Parathyroid adenoma (tissue), 2 donors: ENCODE results near the gene GYG1.

Source experiments
- H2AFZ ChIP-seq: fragments of 300-600 bp; sonication (generic); one replicate; pipeline ENCODE4 v1.7.0; 2017; ENCODE audit warnings: antibody characterized with exemption, mild to moderate bottlenecking
- H3K27ac ChIP-seq: fragments of 300-600 bp; sonication (generic); one replicate; pipeline ENCODE4 v1.7.0; 2017
- H3K27me3 ChIP-seq: fragments of 300-600 bp; sonication (generic); one replicate; pipeline ENCODE4 v1.7.0; 2017; ENCODE audit warnings: low read length; ENCODE audit not compliant: control insufficient read depth, insufficient read depth
- H3K36me3 ChIP-seq: fragments of 300-600 bp; sonication (generic); one replicate; pipeline ENCODE4 v1.7.0; 2017; ENCODE audit warnings: low read length; ENCODE audit not compliant: control insufficient read depth, insufficient read depth
- H3K4me1 ChIP-seq: fragments of 300-600 bp; sonication (generic); one replicate; pipeline ENCODE4 v1.7.0; 2017; ENCODE audit warnings: control low read depth
- H3K4me2 ChIP-seq: fragments of 300-600 bp; sonication (generic); one replicate; pipeline ENCODE4 v1.7.0; 2017; ENCODE audit warnings: low read length
- H3K4me3 ChIP-seq: fragments of 300-600 bp; sonication (generic); one replicate; pipeline ENCODE4 v1.7.0; 2017; ENCODE audit warnings: low read depth, low read length
- H3K79me2 ChIP-seq: fragments of 300-600 bp; sonication (generic); one replicate; pipeline ENCODE4 v1.7.0; 2017; ENCODE audit warnings: control low read depth
- H3K9ac ChIP-seq: fragments of 300-600 bp; sonication (generic); one replicate; pipeline ENCODE4 v1.7.0; 2017; ENCODE audit warnings: mild to moderate bottlenecking
- H3K9me3 ChIP-seq: fragments of 300-600 bp; sonication (generic); one replicate; pipeline ENCODE4 v1.7.0; 2017; ENCODE audit warnings: low read length; ENCODE audit not compliant: control insufficient read depth
- CTCF ChIP-seq: fragments of 300-600 bp; sonication (generic); IDR thresholded peaks from one replicate; pipeline ENCODE4 v1.7.0; 2017; ENCODE audit warnings: antibody characterized with exemption, mild to moderate bottlenecking
- donor health status: primary hyperparathyroidism.

The GYG1 gene

GRCh38 chr3:148950806-148951205 is 40.5 kb upstream of the GYG1 start:
- no peak for TF ChIP-seq CTCF
- Histone ChIP-seq H3K4me2 (no peak overlapping the region), H3K9ac (no peak overlapping the region), H3K4me3 (no peak overlapping the region), H3K27ac (no peak overlapping the region), H3K27me3 (no peaks in the 10 kb centered on the region), H3K9me3 (no peaks in the 10 kb centered on the region), H3K79me2 (no peaks in the 10 kb centered on the region), H2AFZ (no peak overlapping the region), H3K4me1 (no peaks in the 10 kb centered on the region), H3K36me3 (no peaks in the 10 kb centered on the region)

GRCh38 chr3:148951599-148952361 is 39.6 kb upstream of the GYG1 start:
- no peak for TF ChIP-seq CTCF
- H3K79me2 ChIP-seq, result no peaks in the 10 kb centered on the region
- H3K4me3 ChIP-seq, result no peak overlapping the region
- no peaks in the 10 kb centered on the region for H3K9me3 ChIP-seq
- no peak overlapping the region for H3K9ac ChIP-seq
- no peak overlapping the region for H3K4me2 ChIP-seq
- H3K27ac ChIP-seq, result no peak overlapping the region
- no peak overlapping the region for H2AFZ ChIP-seq
- H3K27me3 ChIP-seq, result no peaks in the 10 kb centered on the region
- H3K36me3 ChIP-seq, result no peaks in the 10 kb centered on the region
- H3K4me1 ChIP-seq, result no peaks in the 10 kb centered on the region

GRCh38 chr3:148953094-148953493 is 38.2 kb upstream of the GYG1 start:
- H3K9ac ChIP-seq, result no peak overlapping the region
- no peak for TF ChIP-seq CTCF
- H3K27ac ChIP-seq, result no peak overlapping the region
- no peak overlapping the region for H3K4me2 ChIP-seq
- no peak overlapping the region for H3K4me3 ChIP-seq
- H2AFZ ChIP-seq, result no peak overlapping the region
- H3K9me3 ChIP-seq, result no peaks in the 10 kb centered on the region
- no peaks in the 10 kb centered on the region for H3K36me3 ChIP-seq
- no peaks in the 10 kb centered on the region for H3K4me1 ChIP-seq
- no peaks in the 10 kb centered on the region for H3K79me2 ChIP-seq
- H3K27me3 ChIP-seq, result no peaks in the 10 kb centered on the region

GRCh38 chr3:148954981-148955380 is 36.4 kb upstream of the GYG1 start:
- Histone ChIP-seq H3K4me1 (no peaks in the 10 kb centered on the region), H2AFZ (no peak overlapping the region), H3K36me3 (no peaks in the 10 kb centered on the region), H3K27me3 (no peaks in the 10 kb centered on the region), H3K9ac (no peak overlapping the region), H3K4me3 (no peak overlapping the region), H3K79me2 (no peaks in the 10 kb centered on the region), H3K27ac (no peak overlapping the region), H3K4me2 (no peak overlapping the region), H3K9me3 (no peaks in the 10 kb centered on the region)
- no peak for TF ChIP-seq CTCF
